Measurements from ENCODE around the gene DEGS2. TPM values are rescaled to one million over a fixed set of nuclear protein-coding genes. Genes with fewer than 3 reads are reported as not detected.
A peak's percentile ranks its signal among the peaks of the same experiment; 100 is the strongest.

Gene DEGS2
- total RNA-seq, 2 donors from 2014 or later: 7.3 to 10.5 TPM

DNA sequence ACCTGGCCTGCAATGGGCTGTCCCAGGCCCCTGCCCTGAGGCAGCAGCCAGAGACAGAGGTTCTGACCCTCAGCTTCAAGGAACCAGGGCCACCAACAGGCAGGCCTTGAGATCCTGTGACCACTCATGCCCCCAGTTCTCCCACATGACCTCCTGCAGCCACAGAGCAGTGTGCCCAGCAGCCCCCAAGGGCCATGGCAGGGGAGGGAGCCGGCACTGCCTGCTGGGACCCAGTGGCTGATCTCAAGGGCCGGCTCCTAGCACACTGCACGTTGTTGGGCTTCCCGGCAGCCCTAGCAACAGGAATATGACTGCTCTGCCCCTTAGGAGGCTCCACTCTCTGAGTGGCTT, 14.8 kb downstream of the DEGS2 start:
- intact Hi-C loops (cut with DNase I): no loop called here
- no peak overlapping the region for H3K27ac ChIP-seq
- ATAC-seq (no peak), DNase-seq (no peak)
- no peak for TF ChIP-seq POLR2A (IDR thresholded peaks at IDR 0.05)
- TF ChIP-seq CTCF (IDR thresholded peaks at IDR 0.05): no peak
- H3K4me3 ChIP-seq: no peak overlapping the region
- WGBS, 2 donors: 48% methylated on average over 4 of the region's 4 CpGs; no CpG with 5 or more reads in 1 of the 2 donors
- no peaks in the 10 kb centered on the region for H3K9me3 ChIP-seq
- H3K36me3 ChIP-seq (replicated peaks in 1 of 2; ENCODE audit: insufficient read depth in 1 of 2, low read depth in 2 of 2): no peaks in the 10 kb centered on the region
- peaks cover 23% of the 10 kb centered on the region for H3K4me1 ChIP-seq
- no peaks in the 10 kb centered on the region for H3K27me3 ChIP-seq

DNA sequence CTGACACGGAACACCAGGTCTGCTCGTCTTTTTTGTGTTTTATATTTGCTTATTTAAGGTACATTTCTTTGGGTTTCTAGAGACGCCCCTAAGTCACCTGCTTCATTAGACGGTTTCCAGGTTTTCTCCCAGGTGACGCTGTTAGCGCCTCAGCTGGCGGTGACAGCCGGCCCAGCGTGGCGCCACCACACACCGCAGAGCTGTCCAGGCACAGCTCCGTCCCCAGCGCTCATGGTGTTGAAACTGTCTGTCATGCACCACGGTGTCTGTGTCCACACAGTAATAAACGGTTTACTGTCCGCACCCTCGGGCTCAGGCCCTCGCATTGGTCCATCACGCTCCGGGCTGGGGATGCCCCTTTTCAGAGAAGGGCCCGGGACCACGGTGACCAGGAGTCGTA, 15.5 kb downstream of the DEGS2 start:
- H3K27ac ChIP-seq: no peak overlapping the region

GRCh38 chr14:100143523-100143922, 15.9 kb downstream of the DEGS2 start:
- Histone ChIP-seq H3K4me1 (peaks cover 21% of the 10 kb centered on the region), H3K9me3 (no peaks in the 10 kb centered on the region), H3K27me3 (no peaks in the 10 kb centered on the region), H3K36me3 (replicated peaks in 1 of 2; ENCODE audit: insufficient read depth in 1 of 2, low read depth in 2 of 2) (no peaks in the 10 kb centered on the region), H3K27ac (peak overlapping the region in 3 of 4 donors; percentile 72 to 81 (median 73)), H3K4me3 (no peak overlapping the region)
- intact Hi-C loops (cut with DNase I): no loop called here
- no peak for ATAC-seq
- TF ChIP-seq POLR2A (IDR thresholded peaks at IDR 0.05) (no peak), CTCF (IDR thresholded peaks at IDR 0.05) (no peak)
- 94 to 95% methylated on average over 4 to 13 of the region's 18 CpGs for WGBS, 2 donors
- no peak for DNase-seq

More for the DNA sequence above, 15.5 kb downstream of the DEGS2 start:
- TF ChIP-seq CTCF (IDR thresholded peaks at IDR 0.05) (no peak), POLR2A (IDR thresholded peaks at IDR 0.05) (no peak)
- Histone ChIP-seq H3K4me3 (no peak overlapping the region), H3K9me3 (no peaks in the 10 kb centered on the region), H3K4me1 (peaks cover 21% of the 10 kb centered on the region), H3K27me3 (no peaks in the 10 kb centered on the region), H3K36me3 (replicated peaks in 1 of 2; ENCODE audit: insufficient read depth in 1 of 2, low read depth in 2 of 2) (no peaks in the 10 kb centered on the region)
- intact Hi-C loops (cut with DNase I): no loop called here
- ATAC-seq: no peak
- 89 to 95% methylated on average over 13 to 23 of the region's 23 CpGs for WGBS, 2 donors
- DNase-seq: no peak

DNA sequence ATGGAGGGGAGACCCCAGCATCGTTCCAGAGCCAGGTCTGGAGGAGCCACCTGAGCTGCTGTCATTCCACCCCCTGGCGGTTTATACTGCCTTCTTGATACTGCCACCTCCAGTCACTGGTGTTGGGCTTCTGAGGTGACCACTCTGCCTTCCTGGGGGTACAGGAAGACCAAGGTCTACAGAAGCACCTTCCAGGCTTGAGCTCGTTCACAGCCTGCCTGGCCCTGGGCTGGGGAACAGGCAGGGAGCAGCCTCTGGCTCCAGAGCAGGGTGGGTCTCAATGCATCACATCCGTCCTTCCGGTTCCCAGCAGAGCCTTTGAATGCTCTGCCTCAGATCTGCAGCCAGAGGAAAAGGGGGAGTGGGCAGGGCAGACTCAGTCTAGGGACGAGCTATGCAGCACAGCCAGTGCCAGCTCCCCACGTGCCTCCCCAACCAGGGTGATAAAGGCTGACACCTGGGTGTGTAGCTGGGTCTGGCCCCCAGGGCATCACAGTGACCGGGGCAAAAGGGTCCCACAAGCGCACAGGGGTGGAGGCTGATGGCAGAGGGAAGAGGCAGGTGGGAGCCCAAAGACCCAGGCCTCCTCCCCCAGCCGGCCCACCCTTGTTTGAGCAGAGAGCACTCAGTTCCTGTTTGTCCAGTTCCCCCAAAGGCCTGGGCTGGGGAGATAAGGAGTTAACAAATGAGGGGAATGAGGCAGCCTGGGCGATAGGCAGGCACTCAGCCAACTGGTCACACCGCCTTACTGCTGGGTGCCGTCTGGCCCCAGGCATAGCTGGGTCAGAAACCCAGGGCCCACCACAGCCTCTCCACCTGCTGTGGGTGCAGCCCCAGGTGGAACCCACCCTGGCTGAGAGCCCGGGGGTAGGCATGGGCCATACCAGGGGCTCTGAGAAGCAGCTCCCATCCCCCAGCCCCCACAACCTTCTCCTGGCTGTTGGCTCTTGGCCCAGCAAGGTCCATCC, 17.1 kb downstream of the DEGS2 start:
- Histone ChIP-seq H3K27me3 (no peaks in the 10 kb centered on the region), H3K36me3 (replicated peaks in 1 of 2; ENCODE audit: insufficient read depth in 1 of 2, low read depth in 2 of 2) (no peaks in the 10 kb centered on the region), H3K9me3 (no peaks in the 10 kb centered on the region), H3K4me3 (no peak overlapping the region), H3K27ac (peak overlapping the region; percentile 25 to 81 (median 72)), H3K4me1 (peaks cover 21% of the 10 kb centered on the region)
- DNase-seq (peak; percentile 56 to 82 (median 75)), ATAC-seq (peak; percentile 58)
- 32 to 35% methylated on average over 11 to 14 of the region's 14 CpGs for WGBS, 2 donors
- TF ChIP-seq POLR2A (IDR thresholded peaks at IDR 0.05) (peak in 1 of 3 donors; percentile 14), CTCF (IDR thresholded peaks at IDR 0.05) (no peak)
- intact Hi-C loops (cut with DNase I): no loop called here

Measured in body of pancreas (tissue), 4 donors.